Stomach (tissue), 4 donors: ENCODE results near the gene DYSF.

Experiments used
- CTCF ChIP-seq, 7 experiments: fragments of 450-650 bp in 4 of 7; fragments of 200-600 bp in 3 of 7; sonication (generic) in 3 of 7; IDR thresholded peaks; one replicate each; pipeline ENCODE4 v1.5.1; 2016 to 2019; ENCODE audit warnings: antibody characterized with exemption in 7 of 7, control low read depth in 2 of 7, mild to moderate bottlenecking in 1 of 7
- EP300 ChIP-seq: sonication (generic); formaldehyde crosslinking; IDR thresholded peaks from one replicate; pipeline ENCODE4 v1.6.1; 2017; ENCODE audit warnings: antibody characterized with exemption
- POLR2A ChIP-seq, 4 donors: fragments of 450-650 bp; IDR thresholded peaks; one replicate each; pipeline ENCODE4 v1.6.1; 2016; ENCODE audit warnings: antibody characterized with exemption in 4 of 4, control low read depth in 2 of 4, mild to moderate bottlenecking in 1 of 4, moderate library complexity in 1 of 4
- POLR2AphosphoS5 ChIP-seq, 3 donors: sonication (generic); formaldehyde crosslinking; IDR thresholded peaks; one replicate each; pipeline ENCODE4 v1.6.1; 2016; ENCODE audit warnings: antibody characterized with exemption in 3 of 3

- TF ChIP-seq POLR2A (IDR thresholded peaks at IDR 0.05) (no peak), CTCF (IDR thresholded peaks at IDR 0.05) (no peak), POLR2AphosphoS5 (IDR thresholded peaks at IDR 0.05) (no peak), EP300 (no peak)
Observed at GRCh38 chr2:71551631-71551915, 98.2 kb downstream of the DYSF start.
